HG03469 (cell line): ENCODE results near the gene ABRAXAS1.

Source experiments
- ATAC-seq: cut with Tn5 transposase; IDR thresholded peaks from one replicate; pipeline ENCODE4 v1.9.1; 2021; ENCODE audit warnings: mild to moderate bottlenecking, moderate library complexity, moderate number of reproducible peaks; ENCODE audit not compliant: unreplicated experiment

The ABRAXAS1 gene

DNA sequence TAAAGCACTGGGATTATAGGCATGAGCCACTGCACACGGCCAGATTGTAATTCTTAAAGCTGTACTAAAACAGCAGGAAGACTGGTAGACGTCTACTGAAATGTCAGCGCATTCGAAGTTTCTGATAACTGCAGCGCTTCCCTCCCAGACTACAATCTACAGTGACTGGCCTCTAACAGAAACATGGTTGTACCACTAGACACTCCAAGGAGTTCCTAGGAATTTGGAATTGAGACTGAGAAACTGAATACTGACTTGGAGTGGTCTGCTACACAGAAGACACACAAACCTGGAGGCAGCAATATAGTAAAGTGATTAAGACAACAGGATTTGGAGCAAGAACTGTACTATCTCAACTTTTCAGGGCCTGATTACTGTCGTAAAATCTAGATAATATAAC is 30.2 kb downstream of the ABRAXAS1 start:
- no peak for ATAC-seq

DNA sequence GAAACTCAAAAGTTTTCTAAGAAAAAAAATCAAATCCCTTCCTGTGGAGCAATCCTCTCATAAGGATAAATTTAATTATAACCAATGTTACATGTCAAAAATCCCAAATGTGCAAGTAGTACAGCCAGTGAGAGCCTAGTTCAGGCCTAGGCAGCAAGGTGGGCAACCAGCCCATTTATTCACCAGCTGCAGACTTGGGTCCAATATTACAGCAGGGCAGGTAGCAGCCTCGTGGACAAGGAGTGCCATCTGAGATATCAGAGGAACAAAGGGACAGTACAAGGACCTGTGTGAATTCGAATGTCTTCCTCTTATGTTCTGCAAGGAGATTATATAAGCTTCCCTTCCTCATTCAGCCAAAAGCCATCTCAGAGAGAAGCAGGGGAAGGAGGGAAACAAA is 35.9 kb downstream of the ABRAXAS1 start:
- ATAC-seq: no peak

GRCh38 chr4:83440899-83441298 is 44.0 kb downstream of the ABRAXAS1 start:
- ATAC-seq: no peak

- no peak for ATAC-seq
Observed at GRCh38 chr4:83440148-83440814, 44.6 kb downstream of the ABRAXAS1 start.

- ATAC-seq: no peak
Observed at GRCh38 chr4:83438719-83439118, 46.2 kb downstream of the ABRAXAS1 start.

DNA sequence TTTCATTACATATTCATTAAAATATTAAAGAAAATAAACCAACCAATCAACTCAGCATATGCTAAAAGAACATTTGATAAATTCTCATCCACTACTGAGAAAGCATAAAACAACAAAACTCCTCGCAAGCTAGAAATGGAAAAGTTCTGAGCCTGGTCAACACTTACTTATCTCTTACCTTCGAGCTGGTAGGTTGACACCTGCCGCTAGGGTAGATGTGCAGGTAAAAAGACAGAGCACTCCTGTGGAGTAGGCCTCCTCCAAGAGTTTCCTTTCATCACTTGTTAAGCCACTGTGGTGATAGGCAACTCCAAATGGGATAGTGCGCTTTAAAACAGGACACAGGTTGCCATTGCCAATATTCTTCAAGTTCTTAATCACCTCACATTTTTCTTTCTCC is 48.2 kb downstream of the ABRAXAS1 start:
- no peak for ATAC-seq

DNA sequence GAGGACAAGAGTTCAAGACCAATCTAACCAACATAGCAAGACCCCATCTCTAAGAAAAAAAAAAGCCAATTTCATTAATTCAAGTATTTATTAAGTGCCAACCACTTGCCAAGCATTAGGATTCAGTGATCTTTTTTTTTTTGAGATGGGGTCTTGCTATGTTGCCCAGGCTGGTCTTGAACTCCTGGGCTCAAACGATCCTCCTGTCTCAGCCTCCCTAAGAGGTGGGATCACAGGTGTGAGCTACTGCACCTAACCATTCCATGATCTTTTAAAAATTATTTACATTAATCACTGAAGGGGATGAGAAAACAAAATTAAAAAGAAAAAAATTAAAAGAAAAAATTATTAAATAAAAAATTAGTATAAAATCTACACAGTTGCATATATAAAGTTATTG is 53.7 kb downstream of the ABRAXAS1 start:
- ATAC-seq: no peak

GRCh38 chr4:83418211-83418610 is 66.7 kb downstream of the ABRAXAS1 start:
- ATAC-seq: no peak

GRCh38 chr4:83417566-83417965 is 67.3 kb downstream of the ABRAXAS1 start:
- no peak for ATAC-seq

GRCh38 chr4:83413676-83414075 is 71.2 kb downstream of the ABRAXAS1 start:
- no peak for ATAC-seq
